GM21619 (cell line): Measurements from ENCODE around the gene C19orf81.

Experiments
- ATAC-seq: cut with Tn5 transposase; IDR thresholded peaks from one replicate; pipeline ENCODE4 v1.9.1; 2021; ENCODE audit not compliant: unreplicated experiment

The C19orf81 gene

GRCh38 chr19:50708179-50708879 lies 59.1 kb downstream of the C19orf81 start:
- no peak for ATAC-seq
